ENCODE results near the gene MMAA.
"Not testable (repeated sequence)": the region's sequence is repeated elsewhere in the genome, so short reads cannot be mapped to it uniquely, and the experiment has no call there.

MMAA gene

DNA sequence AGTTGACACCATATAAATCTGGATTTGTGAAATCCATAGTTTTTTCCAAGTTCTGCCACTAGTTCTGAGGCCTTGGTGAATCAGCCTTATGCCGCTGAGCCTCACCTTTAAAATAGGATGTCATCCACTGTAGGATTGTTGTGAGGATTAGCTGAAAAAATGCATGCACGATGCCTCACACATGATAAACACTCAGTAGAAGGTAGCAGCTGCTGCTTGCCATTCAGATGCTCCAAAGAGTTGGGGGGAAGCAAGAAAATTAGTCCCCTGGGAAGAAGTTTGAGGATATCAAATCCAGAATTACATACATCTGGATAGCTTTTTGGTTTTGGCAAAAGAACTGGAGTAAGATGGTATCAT is 7.4 kb downstream of the MMAA start:
- no peak for DNase-seq (ENCODE audit: low read depth in 4 of 4, low spot score in 1 of 4)

DNA sequence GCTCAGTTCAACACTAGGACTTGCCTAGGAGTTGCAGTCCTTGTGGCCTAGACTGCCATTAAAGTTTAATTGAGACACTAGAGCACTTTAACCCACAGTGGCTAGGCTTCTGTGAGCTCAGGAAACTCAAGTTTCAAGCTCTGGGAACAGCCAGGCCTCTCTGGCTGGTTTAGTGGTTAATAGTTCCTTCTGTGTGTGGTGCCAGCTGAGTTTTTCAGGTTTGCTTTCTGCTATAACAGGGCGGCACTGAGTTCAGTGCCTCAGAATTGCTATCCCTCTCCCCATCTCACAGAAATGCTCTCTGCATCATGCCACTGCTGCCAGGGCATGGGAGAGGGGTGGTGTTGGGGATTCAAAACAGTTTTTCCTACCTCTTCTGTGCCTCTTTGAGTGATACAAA is 15.9 kb downstream of the MMAA start:
- DNase-seq (ENCODE audit: low read depth in 4 of 4, low spot score in 1 of 4), result no peak

DNA sequence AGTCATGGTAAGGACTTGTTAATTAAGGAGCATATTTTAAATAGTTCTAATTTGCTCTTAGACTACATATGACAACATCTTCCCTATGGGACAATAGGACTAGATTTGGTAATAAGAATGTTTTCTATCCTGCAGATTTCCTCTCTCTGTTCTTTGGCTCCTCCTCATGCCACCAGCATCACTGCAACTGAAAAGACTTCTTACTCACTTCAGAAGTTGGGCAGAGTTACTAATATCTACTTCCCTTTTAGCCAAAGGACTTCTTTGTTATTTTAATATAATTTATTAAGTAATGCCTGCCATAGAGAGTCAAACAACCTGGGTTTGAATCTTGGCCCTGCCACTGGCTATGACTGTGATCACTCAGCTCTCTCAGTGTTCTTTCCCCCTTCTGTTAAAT is 16.4 kb downstream of the MMAA start:
- DNase-seq (ENCODE audit: low read depth in 4 of 4, low spot score in 1 of 4), result no peak

DNA sequence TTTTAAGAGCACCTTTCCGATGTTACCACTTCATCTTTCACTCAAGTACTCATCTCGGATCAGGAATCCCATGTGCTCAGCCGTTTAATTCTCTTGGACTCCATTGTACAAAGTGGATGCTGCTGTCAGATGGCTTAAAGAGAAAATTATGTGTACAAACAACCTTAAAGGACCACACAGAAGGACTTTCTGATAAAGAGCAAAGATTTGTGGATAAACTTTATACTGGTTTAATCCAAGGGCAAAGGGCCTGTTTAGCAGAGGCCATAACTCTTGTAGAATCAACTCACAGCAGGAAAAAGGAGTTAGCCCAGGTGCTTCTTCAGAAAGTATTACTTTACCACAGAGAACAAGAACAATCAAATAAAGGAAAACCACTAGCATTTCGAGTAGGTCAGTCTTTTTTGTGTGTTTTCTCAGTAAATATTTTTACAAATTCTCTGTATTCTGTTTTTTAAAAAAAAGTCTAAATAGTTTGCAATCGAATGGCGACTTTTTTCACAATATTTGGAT is 20.1 kb downstream of the MMAA start:
- DNase-seq (ENCODE audit: low read depth in 4 of 4, low spot score in 1 of 4), result no peak

DNA sequence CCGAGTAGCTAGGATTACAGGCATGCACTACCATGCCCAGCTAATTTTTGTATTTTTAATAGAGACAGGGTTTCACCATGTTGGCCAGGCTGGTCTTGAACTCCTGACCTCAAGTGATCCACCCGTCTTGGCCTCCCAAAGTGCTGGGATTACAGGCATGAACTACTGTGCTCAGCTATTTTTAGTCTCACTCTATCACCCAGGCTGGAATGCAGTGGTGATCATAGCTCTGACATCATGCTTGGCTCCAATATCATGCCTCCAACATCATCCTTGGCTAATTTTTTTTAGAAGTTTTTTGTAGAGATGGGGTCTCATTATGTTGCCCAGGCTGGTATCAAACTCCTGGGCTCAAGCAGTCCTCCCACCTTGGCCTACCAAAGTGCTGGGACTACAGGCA is 21.1 kb downstream of the MMAA start:
- not testable (repeated sequence) for DNase-seq (ENCODE audit: low read depth in 4 of 4, low spot score in 1 of 4)

DNA sequence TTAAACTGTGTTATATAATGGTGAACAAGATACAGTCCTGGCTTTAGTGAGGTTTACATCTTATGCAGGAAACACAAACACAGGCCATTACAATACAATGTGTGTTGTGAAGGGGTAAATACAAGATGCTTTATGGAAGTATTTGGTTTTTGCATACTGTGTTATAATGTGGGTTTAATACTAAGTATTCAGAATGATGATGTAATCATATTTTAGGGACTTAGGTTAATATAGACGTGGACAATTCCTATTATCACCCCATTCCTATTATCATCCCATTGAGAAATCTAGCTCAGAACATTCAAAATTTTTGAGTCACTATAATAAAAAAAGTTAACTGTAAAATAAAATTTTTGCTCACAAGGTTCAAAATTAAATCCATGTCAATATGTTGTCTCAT is 24.1 kb downstream of the MMAA start:
- no peak for DNase-seq (ENCODE audit: low read depth in 4 of 4, low spot score in 1 of 4)

DNA sequence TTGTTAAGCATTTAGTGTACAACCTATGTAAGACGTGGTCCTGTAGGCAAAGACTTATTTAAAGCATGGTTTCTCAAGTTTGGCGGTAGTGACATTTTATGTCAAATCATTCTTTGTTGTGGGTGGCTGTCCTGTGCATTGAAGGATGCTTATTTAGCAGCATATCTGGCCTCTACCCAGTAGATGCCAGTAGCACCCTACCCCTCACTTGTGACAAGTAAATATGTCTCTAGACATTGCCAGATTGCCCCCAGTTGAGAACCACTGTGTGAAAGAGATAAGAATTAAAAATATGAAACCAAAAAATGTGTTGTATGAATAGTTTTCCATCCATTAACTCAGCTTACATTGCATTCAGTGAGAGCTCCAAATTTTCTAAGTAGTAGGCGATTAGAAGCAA is 25.5 kb downstream of the MMAA start:
- DNase-seq (ENCODE audit: low read depth in 4 of 4, low spot score in 1 of 4), result no peak

DNA sequence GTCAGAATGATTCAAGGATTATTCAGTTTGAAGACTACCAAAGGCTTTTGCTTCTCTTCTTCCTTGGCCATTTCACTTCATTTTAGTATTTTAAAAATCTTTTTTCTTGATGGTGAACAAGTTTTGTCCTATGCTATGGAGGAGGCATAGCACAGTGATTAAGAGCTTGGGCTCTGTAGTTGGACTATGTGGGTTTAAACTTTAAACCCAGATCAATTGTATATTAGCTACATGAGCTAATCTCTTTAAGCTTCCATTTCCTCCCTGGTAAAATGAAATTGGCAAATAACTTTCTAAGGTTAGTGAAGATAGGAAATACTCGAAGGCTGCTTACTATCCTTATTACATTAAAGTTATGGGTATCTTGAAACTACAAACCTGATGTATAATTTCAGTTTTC is 37.0 kb downstream of the MMAA start:
- DNase-seq (ENCODE audit: low read depth in 4 of 4, low spot score in 1 of 4), result no peak

DNA sequence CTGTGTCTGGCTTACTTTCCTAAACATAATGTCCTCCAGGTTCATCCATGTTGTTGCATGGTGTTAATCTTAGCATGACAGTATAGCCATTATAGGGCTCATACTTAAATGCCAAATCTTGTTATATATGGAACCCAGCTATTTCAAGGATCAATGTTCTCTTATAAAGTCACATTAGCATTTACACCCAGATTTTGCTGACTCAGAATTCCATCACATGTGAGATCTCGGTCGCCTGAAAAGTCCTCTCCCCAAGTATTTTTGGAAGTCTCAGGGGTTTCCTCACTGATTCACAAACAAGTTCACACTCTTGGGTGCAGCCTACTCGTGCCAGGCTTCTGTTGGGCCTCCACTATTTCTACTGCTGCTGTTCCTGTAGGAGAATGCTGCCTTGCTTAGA is 40.9 kb downstream of the MMAA start:
- no peak for DNase-seq (ENCODE audit: low read depth in 4 of 4, low spot score in 1 of 4)

DNA sequence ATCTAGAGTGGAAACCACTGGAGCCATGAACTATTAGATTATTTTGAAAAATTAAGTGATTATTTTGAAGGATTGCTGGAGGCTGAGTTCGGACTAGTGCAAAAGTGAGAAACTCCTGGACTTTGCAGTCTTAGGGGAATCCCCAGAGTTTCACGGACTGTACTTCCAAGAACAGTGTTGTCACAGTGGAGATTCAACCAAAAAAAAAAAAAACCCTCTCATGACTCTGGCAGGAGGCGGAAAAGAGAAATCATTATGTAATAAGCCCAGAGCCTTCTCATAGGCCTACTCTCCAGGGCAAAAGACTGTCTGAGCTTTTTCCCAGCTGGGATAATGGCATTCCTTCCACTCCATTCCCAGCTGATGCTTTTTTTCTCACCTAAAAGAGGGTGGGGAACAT is 44.0 kb downstream of the MMAA start:
- no peak for DNase-seq (ENCODE audit: low read depth in 4 of 4, low spot score in 1 of 4)

DNA sequence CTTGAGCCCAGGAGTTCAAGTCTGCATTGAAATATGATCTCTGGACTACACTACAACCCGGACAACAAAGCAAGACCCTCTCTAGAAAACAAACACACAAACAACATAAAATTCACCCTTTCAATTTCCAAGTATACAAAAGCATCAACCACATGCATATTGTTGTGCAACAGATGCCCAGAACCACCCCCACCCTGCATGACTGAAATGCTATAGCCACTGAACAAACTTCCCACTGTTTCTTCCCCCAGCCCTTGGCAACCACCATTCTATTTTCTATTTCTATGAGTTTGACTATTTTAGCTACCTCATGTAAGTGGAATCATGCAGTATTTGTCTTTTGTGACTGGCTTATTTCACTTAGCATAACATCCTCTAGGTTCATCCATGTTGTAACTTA is 46.6 kb downstream of the MMAA start:
- DNase-seq (ENCODE audit: low read depth in 4 of 4, low spot score in 1 of 4), result no peak

DNA sequence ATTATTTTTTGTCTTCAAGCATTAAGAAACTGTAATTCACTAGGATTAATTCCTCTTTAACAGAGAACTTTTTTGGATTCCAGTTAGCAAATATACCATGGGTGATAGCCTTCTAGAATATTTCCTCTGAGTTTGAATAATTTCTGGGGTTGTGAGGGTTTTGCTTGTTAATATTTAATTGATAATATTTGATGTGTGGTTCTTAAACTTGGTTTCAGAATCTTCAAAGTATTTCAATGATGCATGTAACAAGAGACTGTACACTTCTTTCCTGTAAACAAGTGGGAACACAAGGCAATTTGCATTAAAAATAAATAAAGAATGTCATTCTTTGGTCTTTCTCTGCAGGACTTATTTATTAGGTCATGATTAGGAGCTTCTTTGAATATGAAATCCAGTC is 51.2 kb downstream of the MMAA start:
- DNase-seq (ENCODE audit: low read depth in 4 of 4, low spot score in 1 of 4), result no peak

DNA sequence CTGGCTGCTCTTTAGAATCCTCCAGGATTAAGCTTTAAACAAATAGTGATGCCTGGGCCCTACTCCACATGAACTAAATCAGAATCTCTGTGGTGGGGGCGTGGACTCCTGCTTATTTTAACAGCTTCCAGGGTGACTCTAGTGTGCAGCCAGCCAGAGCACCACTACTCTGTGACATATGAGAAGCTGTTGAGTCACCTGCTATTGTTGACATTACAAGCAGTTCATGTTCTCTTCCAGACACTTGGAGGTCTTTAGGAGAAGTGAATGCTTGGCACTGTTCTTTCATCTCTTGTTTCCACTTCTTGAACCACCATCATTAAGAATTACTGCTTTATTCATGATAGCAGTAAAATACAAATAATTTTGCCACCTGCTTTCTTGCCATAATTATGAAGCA is 60.3 kb downstream of the MMAA start:
- DNase-seq (ENCODE audit: low read depth in 4 of 4, low spot score in 1 of 4), result no peak

DNA sequence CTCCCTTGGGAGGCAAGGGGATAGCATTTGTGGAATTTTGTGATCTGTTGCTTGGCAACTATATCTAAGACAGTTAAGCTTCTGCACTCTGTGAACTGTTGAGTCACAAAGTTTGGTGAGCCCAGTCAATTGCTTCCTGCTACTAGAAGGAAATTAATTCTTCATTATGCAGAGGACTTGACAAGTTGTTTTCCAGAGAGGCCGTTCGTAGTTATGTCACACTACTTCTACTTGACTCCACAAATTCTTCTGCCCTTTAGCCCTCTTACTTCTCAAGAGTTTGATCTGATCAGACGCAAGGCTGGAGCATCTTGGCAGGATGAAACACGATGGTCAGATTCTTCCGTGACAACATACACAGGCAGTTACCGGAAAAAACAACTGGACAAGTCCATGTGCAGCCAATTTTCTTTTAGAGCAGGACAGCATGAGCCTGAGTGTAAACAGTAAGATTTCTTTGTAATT is 60.8 kb downstream of the MMAA start, which contains the start of gene C4orf51:
Gene C4orf51 (plus strand): TSS at position 156 of the 465 bp plus-strand sequence. CDS start 58 bp downstream, at position 214.
- no peak for DNase-seq (ENCODE audit: low read depth in 4 of 4, low spot score in 1 of 4)

DNA sequence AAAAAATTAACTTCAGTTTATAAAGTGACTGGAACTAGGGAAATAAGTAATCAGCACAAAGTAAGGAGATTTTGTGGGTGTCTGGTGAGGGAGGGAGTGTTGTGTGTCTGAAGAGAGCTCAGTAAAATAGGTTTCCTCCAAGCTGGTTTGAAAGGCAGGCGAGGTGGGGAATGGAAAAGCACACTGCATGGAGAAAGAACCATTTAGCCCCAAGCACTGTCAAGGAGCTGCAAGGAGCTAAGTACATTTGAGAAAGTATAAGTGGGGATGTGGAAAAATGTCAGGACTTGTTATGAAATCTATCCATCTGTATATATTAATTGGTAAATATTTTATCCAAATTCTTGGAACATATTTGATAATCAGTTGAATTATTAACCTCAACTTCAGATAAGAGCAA is 61.7 kb downstream of the MMAA start:
- DNase-seq (ENCODE audit: low read depth in 4 of 4, low spot score in 1 of 4), result no peak

DNA sequence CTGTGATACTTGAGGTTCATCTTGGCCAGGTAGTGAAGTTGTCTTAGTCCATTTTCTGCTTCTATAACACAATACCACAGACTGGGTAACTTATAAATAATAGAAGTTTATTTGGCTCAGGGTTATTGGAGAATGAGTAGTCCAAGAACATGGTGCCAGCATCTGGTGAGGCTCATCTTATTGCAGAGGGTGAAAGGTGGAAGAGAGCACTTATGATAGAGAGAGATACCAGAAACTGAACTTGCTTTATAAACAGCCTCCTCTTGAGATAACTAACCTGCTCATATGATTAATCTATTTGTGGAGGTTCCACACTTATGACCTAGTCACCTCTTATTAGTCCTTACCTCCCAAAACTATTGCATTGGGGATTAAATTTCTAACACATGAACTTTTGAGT is 62.3 kb downstream of the MMAA start:
- DNase-seq (ENCODE audit: low read depth in 4 of 4, low spot score in 1 of 4), result no peak

DNA sequence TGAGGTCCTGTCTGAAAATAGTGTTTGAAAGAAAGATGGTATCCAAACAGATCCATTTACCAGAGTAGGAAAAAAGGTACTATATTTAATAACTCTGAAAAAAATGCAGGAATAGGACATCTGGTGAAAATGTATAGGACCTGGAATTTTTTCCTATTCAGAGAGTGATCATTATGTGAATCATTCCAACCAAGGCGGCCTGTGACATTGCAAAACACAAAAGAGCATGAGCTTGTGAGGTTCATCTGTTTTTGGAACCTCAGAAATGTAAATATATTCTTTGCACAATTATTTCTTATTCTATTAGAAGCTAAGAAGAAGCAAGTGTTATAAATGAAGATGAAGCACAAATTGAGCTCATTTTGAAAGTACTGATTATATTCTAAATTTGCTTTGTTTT is 62.8 kb downstream of the MMAA start:
- no peak for DNase-seq (ENCODE audit: low read depth in 4 of 4, low spot score in 1 of 4)

DNA sequence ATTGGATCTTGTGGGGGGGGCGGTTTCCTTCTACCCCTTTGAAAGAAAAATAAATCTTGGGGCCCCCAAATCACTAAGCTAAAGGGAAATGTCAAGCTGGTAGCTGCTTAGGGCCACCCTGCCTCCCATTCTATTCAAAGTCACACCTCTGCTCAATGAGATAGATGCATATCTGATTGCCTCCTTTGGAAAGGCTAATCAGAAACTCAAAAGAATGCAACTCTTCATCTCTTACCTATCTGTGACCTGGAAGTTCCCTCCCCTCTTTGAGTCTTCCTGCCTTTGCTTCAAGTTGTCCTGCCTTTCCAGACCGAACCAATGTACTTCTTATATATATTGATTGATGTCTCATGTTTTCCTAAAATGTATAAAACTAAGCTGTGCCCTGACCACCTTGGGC is 67.8 kb downstream of the MMAA start:
- no peak for DNase-seq (ENCODE audit: low read depth in 4 of 4, low spot score in 1 of 4)

DNA sequence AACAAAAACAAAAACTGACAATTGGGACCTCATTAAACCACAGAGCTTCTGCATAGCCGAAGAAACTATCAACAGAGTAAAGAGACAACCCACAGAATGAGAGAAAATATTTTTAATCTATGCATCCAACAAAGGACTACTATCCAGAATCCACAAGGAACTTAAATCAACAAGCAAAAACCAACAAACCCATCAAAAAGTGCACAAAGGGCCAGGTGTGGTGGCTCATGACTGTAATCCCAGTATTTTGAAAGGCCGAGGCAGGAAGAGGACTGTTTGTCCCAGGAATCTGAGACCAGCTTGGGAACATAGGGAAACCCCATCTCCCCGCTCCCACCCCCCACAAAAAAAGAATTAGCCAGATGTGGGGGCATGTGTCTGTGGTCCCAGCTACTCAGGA is 71.4 kb downstream of the MMAA start:
- DNase-seq (ENCODE audit: low read depth in 4 of 4, low spot score in 1 of 4), result no peak

DNA sequence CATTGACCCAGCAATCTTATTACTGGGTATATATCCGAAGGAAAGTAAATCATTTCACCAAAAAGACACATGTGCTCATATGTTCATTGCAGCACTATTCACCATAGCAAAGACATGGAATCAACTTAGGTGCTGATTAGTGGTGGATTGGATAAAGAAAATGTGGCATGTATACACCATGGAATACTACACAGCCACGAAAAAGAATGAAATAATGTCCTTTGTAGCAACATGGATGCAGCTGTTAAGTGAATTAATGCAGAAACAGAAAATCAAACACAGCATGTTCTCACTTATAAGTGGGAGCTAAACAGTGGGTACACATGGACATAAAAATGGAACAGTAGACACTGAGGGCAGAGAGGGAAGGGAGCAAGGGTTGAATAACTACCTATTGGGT is 72.2 kb downstream of the MMAA start:
- not testable (repeated sequence) for DNase-seq (ENCODE audit: low read depth in 4 of 4, low spot score in 1 of 4)

DNA sequence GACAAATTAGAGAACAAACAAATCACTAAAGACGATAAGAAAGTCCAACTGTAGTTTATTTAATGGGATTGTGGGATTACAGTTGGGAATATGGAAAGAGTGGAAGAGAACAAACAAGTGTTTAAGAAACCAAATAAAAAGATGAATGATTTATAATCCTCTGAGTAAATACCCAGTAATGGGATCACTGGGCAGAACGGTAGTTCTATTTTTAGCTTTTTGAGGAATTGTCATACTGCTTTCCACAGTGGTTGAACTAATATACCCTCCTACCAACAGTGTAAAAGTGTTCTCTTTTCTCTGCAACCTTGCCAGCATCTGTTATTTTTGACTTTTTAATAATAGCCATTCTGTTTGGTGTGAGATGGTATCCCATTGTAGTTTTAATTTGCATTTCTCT is 75.7 kb downstream of the MMAA start:
- DNase-seq (ENCODE audit: low read depth in 4 of 4, low spot score in 1 of 4), result no peak

DNA sequence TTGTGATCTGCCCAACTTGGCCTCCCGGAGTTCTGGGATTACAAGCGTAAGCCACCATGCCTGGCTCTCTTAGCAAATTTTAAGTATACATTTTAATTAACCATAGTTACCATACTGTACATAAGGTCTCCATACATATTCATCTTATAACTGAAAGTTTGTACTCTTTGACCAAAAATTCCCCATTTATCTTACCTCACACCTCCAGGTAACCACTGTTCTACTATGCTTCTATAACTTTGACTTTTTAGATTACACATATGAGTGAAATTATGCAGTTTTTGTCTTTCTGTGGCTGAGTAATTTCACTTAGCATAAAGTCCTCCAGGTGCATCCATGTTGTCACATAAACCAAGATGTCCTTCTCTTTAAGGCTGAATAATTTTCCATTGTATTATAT is 78.1 kb downstream of the MMAA start:
- DNase-seq (ENCODE audit: low read depth in 4 of 4, low spot score in 1 of 4), result no peak

DNA sequence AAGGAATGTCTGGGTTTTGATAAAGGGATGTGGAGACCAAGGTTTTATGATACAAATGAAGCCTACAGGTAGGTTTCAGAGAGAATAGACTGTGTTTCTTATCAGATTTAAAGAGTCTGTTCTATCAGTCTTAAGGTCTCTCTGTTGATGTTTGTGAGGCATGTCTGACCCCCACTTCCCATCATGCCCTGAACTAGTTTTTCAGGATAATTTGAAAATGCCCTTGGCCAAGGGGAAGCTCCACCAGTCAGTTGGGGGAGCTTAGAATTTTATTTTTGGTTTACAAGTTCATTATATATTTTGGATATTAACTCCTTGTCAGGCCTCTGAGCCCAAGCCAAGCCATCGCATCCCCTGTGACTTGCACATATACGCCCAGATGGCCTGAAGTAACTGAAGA is 79.3 kb downstream of the MMAA start:
- no peak for DNase-seq (ENCODE audit: low read depth in 4 of 4, low spot score in 1 of 4)

Measured in stimulated activated CD4-positive, alpha-beta T cell treated with anti-CD3 and anti-CD28 coated beads, Interleukin-1b, Interleukin-23, amount 100 ng/mL, for 24 hours (primary cell).